PFSK-1 (cell line): ENCODE measurements around the gene DCBLD1.

Experiments
- POLR2AphosphoS5 ChIP-seq: IDR thresholded peaks from 2 replicates; pipeline ENCODE4 v1.6.1; 2012; ENCODE audit warnings: low read depth, mild to moderate bottlenecking, control low read depth, low read length, moderate library complexity
- REST ChIP-seq, 2 experiments: IDR thresholded peaks; 2 replicates each; pipeline versions ENCODE4 v1.6.1 to v1.8.0; 2011 to 2012; ENCODE audit warnings: low read depth in 2 of 2, low read length in 2 of 2, control low read depth in 1 of 2, inconsistent platforms in 1 of 2, mild to moderate bottlenecking in 1 of 2, moderate library complexity in 1 of 2; ENCODE audit not compliant: insufficient read depth in 1 of 2
- SIN3A ChIP-seq: IDR thresholded peaks from 2 replicates; pipeline ENCODE4 v1.6.1; 2012; ENCODE audit warnings: mild to moderate bottlenecking, low read length, moderate library complexity, borderline replicate concordance; ENCODE audit not compliant: insufficient read depth
- TAF1 ChIP-seq: IDR thresholded peaks from 2 replicates; pipeline ENCODE4 v1.6.1; 2012; ENCODE audit warnings: low read length, control low read depth, borderline replicate concordance; ENCODE audit not compliant: insufficient read depth

- no peak for TF ChIP-seq POLR2AphosphoS5
- no peak for TF ChIP-seq SIN3A
- no peak for TF ChIP-seq REST (IDR thresholded peaks at IDR 0.05; ENCODE audit: insufficient read depth in 1 of 2, low read depth in 2 of 2, low read length in 2 of 2)
- no peak for TF ChIP-seq TAF1
Observed at GRCh38 chr6:117521791-117522502, 39.5 kb downstream of the DCBLD1 start.
